ENCODE results near the gene OLA1.

DNA sequence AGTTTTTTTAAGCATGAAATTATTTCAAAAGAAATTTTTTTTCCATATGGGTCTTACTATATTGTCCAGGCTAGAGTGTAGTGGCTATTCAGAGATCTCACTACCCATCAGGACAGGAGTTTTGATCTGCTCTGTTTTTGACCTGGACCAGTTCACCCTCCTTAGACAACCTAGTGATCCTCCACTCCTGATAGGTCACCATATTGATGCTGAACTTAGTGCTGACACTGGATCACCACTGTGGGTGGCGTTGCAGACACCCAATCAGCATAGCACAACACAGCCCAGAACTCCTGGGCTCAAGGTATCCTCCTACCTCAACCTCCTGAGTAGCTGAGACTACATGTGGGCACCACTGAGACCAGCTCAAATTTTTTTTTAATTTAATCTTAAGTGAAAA, 8.2 kb downstream of the OLA1 start:
- TF ChIP-seq, protein P1, sequence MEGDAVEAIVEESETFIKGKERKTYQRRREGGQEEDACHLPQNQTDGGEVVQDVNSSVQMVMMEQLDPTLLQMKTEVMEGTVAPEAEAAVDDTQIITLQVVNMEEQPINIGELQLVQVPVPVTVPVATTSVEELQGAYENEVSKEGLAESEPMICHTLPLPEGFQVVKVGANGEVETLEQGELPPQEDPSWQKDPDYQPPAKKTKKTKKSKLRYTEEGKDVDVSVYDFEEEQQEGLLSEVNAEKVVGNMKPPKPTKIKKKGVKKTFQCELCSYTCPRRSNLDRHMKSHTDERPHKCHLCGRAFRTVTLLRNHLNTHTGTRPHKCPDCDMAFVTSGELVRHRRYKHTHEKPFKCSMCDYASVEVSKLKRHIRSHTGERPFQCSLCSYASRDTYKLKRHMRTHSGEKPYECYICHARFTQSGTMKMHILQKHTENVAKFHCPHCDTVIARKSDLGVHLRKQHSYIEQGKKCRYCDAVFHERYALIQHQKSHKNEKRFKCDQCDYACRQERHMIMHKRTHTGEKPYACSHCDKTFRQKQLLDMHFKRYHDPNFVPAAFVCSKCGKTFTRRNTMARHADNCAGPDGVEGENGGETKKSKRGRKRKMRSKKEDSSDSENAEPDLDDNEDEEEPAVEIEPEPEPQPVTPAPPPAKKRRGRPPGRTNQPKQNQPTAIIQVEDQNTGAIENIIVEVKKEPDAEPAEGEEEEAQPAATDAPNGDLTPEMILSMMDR (IDR thresholded peaks at IDR 0.05 in 4 of 5, conservative IDR thresholded peaks at IDR 0.05 in 1 of 5) = no peak
- TF ChIP-seq POLR2A (IDR thresholded peaks at IDR 0.05) = no peak
